Neural crest cell (in vitro differentiated cells): ENCODE measurements around the gene CPNE1. TPM values are rescaled to one million over a fixed set of nuclear protein-coding genes. Genes with fewer than 3 reads are reported as not detected.

Experiments used
- DNase-seq: peaks from one replicate; pipeline ENCODE4 v3.0.0; 2021; ENCODE audit warnings: low read depth, mixed read lengths, low spot score
- H3K27ac Mint-ChIP-seq: one replicate; pipeline ENCODE4 v1.8.0; 2021; ENCODE audit warnings: mild to moderate bottlenecking, mixed read lengths; ENCODE audit not compliant: unreplicated experiment
- H3K27me3 Mint-ChIP-seq: 2 replicates; pipeline ENCODE4 v1.8.0; 2021; ENCODE audit warnings: low read depth, mild to moderate bottlenecking, mixed read lengths
- H3K36me3 Mint-ChIP-seq: 2 replicates; pipeline ENCODE4 v1.8.0; 2021; ENCODE audit warnings: low read depth, mild to moderate bottlenecking, mixed read lengths
- H3K4me1 Mint-ChIP-seq: 2 replicates; pipeline ENCODE4 v1.8.0; 2021; ENCODE audit warnings: mixed read lengths
- H3K4me3 Mint-ChIP-seq: one replicate; pipeline ENCODE4 v1.8.0; 2021; ENCODE audit warnings: mild to moderate bottlenecking, mixed read lengths
- H3K9me3 Mint-ChIP-seq: 2 replicates; pipeline ENCODE4 v1.8.0; 2021; ENCODE audit warnings: mixed read lengths
- total RNA-seq: library from RNA; stranded (reverse); gene quantifications from 2 replicates; pipeline ENCODE4 v1.2.1, GENCODE V29; 2021
- TF ChIP-seq, protein P1 (sequence below): fragments of 200-600 bp; sonication (generic); conservative IDR thresholded peaks from 2 replicates; pipeline ENCODE4 v1.5.0; 2021; ENCODE audit warnings: antibody characterized with exemption, mild to moderate bottlenecking

The CPNE1 gene
- total RNA-seq, 1 donor from 2014 or later, result 236 TPM

- peaks cover 5% of the 10 kb centered on the region for H3K27me3 Mint-ChIP-seq
- H3K4me1 Mint-ChIP-seq, result peaks cover 23% of the 10 kb centered on the region
- no peaks in the 10 kb centered on the region for H3K9me3 Mint-ChIP-seq
- peaks cover 14% of the 10 kb centered on the region for H3K36me3 Mint-ChIP-seq
- TF ChIP-seq, protein P1, sequence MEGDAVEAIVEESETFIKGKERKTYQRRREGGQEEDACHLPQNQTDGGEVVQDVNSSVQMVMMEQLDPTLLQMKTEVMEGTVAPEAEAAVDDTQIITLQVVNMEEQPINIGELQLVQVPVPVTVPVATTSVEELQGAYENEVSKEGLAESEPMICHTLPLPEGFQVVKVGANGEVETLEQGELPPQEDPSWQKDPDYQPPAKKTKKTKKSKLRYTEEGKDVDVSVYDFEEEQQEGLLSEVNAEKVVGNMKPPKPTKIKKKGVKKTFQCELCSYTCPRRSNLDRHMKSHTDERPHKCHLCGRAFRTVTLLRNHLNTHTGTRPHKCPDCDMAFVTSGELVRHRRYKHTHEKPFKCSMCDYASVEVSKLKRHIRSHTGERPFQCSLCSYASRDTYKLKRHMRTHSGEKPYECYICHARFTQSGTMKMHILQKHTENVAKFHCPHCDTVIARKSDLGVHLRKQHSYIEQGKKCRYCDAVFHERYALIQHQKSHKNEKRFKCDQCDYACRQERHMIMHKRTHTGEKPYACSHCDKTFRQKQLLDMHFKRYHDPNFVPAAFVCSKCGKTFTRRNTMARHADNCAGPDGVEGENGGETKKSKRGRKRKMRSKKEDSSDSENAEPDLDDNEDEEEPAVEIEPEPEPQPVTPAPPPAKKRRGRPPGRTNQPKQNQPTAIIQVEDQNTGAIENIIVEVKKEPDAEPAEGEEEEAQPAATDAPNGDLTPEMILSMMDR, result no peak
- H3K27ac Mint-ChIP-seq, result no peak overlapping the region
- DNase-seq, result no peak
- peak overlapping the region; percentile 23 for H3K4me3 Mint-ChIP-seq
These were observed 38.4 kb upstream of the CPNE1 start for GRCh38 chr20:35702824-35703695.

DNA sequence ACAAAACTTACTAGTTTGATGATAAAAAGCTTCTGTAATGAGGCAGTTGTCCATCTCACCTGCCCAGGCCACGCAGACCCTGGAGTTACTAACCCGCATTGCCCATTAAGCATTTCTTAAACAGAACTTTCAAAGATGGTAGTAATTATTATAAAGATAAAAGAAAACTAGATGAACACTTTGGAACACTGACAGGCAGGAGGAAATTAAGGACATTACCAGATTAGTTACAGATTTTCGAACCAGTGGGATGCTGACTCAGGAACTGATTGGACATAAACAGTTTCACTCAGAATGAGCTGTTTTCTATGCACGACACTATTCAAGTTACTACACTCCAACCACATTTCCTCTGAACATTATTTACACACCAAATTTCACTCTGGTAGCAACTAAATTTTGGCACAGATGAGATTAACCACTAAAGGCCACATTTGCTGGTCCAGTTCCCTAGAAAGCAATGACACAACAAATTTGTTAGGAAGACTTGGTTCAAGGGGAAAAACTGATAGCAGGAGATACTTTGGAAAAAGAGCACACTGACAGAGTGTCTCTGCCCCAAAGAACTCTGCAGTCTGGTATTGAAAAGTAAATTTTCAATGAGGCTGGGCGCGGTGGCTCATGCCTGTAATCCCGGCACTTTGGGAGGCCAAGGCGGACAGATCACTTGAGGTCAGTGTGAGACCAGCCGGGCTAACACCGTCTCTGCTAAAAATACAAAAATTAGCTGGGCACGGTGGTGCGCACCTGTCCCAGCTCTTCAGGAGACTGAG, 37.5 kb upstream of the CPNE1 start:
- H3K36me3 Mint-ChIP-seq, result peaks cover 14% of the 10 kb centered on the region
- TF ChIP-seq, protein P1, result no peak
- H3K9me3 Mint-ChIP-seq, result no peaks in the 10 kb centered on the region
- no peak for DNase-seq
- peaks cover 5% of the 10 kb centered on the region for H3K27me3 Mint-ChIP-seq
- H3K4me3 Mint-ChIP-seq, result peak overlapping the region; percentile 76
- peaks cover 31% of the 10 kb centered on the region for H3K4me1 Mint-ChIP-seq
- H3K27ac Mint-ChIP-seq, result no peak overlapping the region

DNA sequence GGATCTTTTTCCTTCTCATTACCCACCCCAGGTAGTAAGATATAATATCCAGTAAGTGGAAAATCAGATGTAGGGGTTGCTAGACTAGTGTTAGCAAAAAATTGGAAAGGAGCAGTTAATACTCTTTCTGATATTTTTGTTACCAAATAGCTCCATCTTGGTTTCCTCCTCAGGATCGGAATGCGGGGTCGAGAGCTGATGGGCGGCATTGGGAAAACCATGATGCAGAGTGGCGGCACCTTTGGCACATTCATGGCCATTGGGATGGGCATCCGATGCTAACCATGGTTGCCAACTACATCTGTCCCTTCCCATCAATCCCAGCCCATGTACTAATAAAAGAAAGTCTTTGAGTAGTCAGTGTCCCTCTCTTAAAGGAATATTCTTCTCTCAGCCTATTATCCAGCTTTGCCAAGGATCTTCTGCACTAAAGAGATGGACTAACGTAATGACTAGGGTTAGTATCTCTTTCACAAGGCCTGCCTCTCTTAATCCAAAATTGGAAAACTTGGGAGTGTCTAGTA, 36.0 kb upstream of the CPNE1 start:
- H3K36me3 Mint-ChIP-seq, result peaks cover 16% of the 10 kb centered on the region
- peaks cover 32% of the 10 kb centered on the region for H3K4me1 Mint-ChIP-seq
- H3K4me3 Mint-ChIP-seq, result peak overlapping the region; percentile 90
- H3K27ac Mint-ChIP-seq, result no peak overlapping the region
- no peak for DNase-seq
- no peaks in the 10 kb centered on the region for H3K9me3 Mint-ChIP-seq
- peaks cover 5% of the 10 kb centered on the region for H3K27me3 Mint-ChIP-seq
- TF ChIP-seq, protein P1, result no peak

GRCh38 chr20:35699957-35700624, 35.4 kb upstream of the CPNE1 start:
- Mint-ChIP-seq H3K9me3 (no peaks in the 10 kb centered on the region), H3K4me1 (peaks cover 32% of the 10 kb centered on the region), H3K4me3 (peak overlapping the region; percentile 90), H3K27ac (peak overlapping the region; percentile 97), H3K36me3 (peaks cover 21% of the 10 kb centered on the region), H3K27me3 (peaks cover 5% of the 10 kb centered on the region)
- DNase-seq, result no peak
- TF ChIP-seq, protein P1, result no peak
